ENCODE measurements around the gene HECTD1. TPM values are rescaled to one million over a fixed set of nuclear protein-coding genes. Genes with fewer than 3 reads are reported as not detected.

The HECTD1 gene
- total RNA-seq, 6 donors from 2014 or later = 118 to 326 (median 164) TPM

DNA sequence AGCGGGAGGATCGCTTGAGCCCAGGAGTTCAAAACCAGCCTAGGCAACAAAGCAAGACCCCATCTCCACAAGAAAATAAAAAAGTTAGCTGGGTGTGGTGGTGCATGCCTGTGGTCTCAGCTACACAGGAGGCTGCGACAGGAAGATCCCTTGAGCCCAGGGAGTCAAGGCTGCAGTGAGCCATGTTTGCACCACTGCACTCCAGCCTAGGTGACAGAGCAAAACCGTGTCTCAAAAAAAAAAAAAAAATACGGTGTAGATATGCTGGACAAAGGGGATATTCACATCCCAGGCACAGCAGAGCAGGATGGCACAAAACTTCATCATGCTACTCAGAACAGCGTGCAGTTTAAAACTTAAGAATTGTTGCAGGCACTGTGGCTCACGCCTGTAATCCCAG lies 156.6 kb downstream of the HECTD1 start:
- TF ChIP-seq CTCF (IDR thresholded peaks at IDR 0.05) = no peak
- no peak for TF ChIP-seq POLR2A (IDR thresholded peaks at IDR 0.05)
- TF ChIP-seq EP300 (IDR thresholded peaks at IDR 0.05) = no peak
- TF ChIP-seq POLR2AphosphoS5 (IDR thresholded peaks at IDR 0.05) = no peak
- DNase-seq (no peak), ATAC-seq (ENCODE audit: low FRiP score in 2 of 2) (no peak)
- Histone ChIP-seq H3K27me3 (no peaks in the 10 kb centered on the region), H3K4me1 (peaks cover 0 to 8% (median 5%) of the 10 kb centered on the region in 4 donors), H3K4me3 (no peak overlapping the region), H3K36me3 (no peaks in the 10 kb centered on the region), H3K9me3 (no peaks in the 10 kb centered on the region), H3K27ac (no peak overlapping the region)
- WGBS, 2 donors = 91 to 93% methylated on average over 7 of the region's 7 CpGs

Small RNA genes lying within 50 kb of the gene (small RNA-seq; reads per million reads assigned to genes)
- gene RF00019 (0 reads per million in 4 donors), gene RNU6-541P (0 reads per million in 4 donors)

Other genes with a start within 250 kb of the HECTD1 start
- gene AP4S1, start 182.1 kb downstream of the HECTD1 start, total RNA-seq = 10 to 100 TPM in 1 of 6 donors, 1 to 10 TPM in 5; 5.3 to 11.1 (median 6.7) TPM
- 10 to 100 TPM; 21.9 to 61.4 (median 29.4) TPM for gene STRN3, start 181.4 kb downstream of the HECTD1 start, total RNA-seq
- gene HEATR5A, start 212.8 kb upstream of the HECTD1 start, total RNA-seq = 10 to 100 TPM; 19.6 to 66.0 (median 39.3) TPM
- 10 to 100 TPM; 15.6 to 42.4 (median 20.8) TPM for gene DTD2, start 249.7 kb upstream of the HECTD1 start, total RNA-seq

Measured in upper lobe of left lung (tissue), 6 donors.